ENCODE data around the gene BBOF1.
"Not testable (repeated sequence)": the region's sequence is repeated elsewhere in the genome, so short reads cannot be mapped to it uniquely, and the experiment has no call there.

DNA sequence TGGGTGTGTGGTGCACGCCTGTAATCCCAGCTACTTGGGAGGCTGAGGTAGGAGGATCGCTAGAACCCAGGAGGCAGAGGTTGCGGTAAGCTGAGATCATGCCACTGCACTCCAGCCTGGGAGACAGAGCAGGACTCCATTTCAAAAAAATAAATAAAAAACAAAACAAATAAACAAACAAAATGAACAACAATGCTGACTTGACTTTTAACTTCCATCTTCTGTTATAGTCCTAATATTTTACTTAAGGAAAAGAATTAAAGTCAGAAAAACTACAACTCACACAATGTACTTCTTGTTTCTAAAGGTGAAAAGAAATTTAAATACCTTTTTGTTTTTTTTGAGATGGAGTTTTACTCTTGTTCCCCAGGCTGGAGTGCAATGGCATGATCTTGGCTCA lies 13.5 kb upstream of the BBOF1 start:
- TF ChIP-seq, protein P1, sequence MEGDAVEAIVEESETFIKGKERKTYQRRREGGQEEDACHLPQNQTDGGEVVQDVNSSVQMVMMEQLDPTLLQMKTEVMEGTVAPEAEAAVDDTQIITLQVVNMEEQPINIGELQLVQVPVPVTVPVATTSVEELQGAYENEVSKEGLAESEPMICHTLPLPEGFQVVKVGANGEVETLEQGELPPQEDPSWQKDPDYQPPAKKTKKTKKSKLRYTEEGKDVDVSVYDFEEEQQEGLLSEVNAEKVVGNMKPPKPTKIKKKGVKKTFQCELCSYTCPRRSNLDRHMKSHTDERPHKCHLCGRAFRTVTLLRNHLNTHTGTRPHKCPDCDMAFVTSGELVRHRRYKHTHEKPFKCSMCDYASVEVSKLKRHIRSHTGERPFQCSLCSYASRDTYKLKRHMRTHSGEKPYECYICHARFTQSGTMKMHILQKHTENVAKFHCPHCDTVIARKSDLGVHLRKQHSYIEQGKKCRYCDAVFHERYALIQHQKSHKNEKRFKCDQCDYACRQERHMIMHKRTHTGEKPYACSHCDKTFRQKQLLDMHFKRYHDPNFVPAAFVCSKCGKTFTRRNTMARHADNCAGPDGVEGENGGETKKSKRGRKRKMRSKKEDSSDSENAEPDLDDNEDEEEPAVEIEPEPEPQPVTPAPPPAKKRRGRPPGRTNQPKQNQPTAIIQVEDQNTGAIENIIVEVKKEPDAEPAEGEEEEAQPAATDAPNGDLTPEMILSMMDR (IDR thresholded peaks at IDR 0.05), result not testable (repeated sequence)
- TF ChIP-seq POLR2A (IDR thresholded peaks at IDR 0.05), result not testable (repeated sequence)

All from right lobe of liver (tissue), 4 donors.